Mesenchymal stem cell (in vitro differentiated cells and primary cell): ENCODE data around the gene EFCAB13.
A peak's percentile ranks its signal among the peaks of the same experiment; 100 is the strongest.

Experiments used
- DNase-seq: peaks from one replicate; pipeline ENCODE4 v3.0.0-alpha.2; 2013
- H2AFZ ChIP-seq: one replicate; pipeline ENCODE4 v1.6.1; 2013; ENCODE audit warnings: low read depth, mild to moderate bottlenecking, control low read depth, inconsistent platforms, low read length, moderate library complexity
- H2AK5ac ChIP-seq: 2 replicates; pipeline ENCODE4 v1.6.1; 2013; ENCODE audit warnings: low read length, moderate library complexity, mild to moderate bottlenecking, inconsistent platforms; ENCODE audit not compliant: severe bottlenecking
- H2BK120ac ChIP-seq: one replicate; pipeline ENCODE4 v1.6.1; 2013; ENCODE audit warnings: low read depth, mild to moderate bottlenecking, inconsistent platforms, low read length, moderate library complexity
- H2BK12ac ChIP-seq, 2 experiments: one replicate each; pipeline ENCODE4 v1.6.1; 2013; ENCODE audit warnings: inconsistent platforms in 2 of 2, low read length in 2 of 2, mild to moderate bottlenecking in 2 of 2, moderate library complexity in 2 of 2, control low read depth in 1 of 2
- H2BK15ac ChIP-seq: one replicate; pipeline ENCODE4 v1.6.1; 2013; ENCODE audit warnings: mild to moderate bottlenecking, low read depth, inconsistent platforms; ENCODE audit not compliant: poor library complexity, severe bottlenecking
- H2BK5ac ChIP-seq: 2 replicates; pipeline ENCODE4 v1.6.1; 2013; ENCODE audit warnings: low read depth, mild to moderate bottlenecking, low read length, control low read depth, inconsistent platforms; ENCODE audit not compliant: poor library complexity, severe bottlenecking
- H3K14ac ChIP-seq, 2 experiments: one replicate each; pipeline ENCODE4 v1.6.1; 2013; ENCODE audit warnings: inconsistent platforms in 2 of 2, low read length in 2 of 2, control low read depth in 1 of 2, mild to moderate bottlenecking in 1 of 2, moderate library complexity in 1 of 2
- H3K18ac ChIP-seq, 2 experiments: one replicate each; pipeline ENCODE4 v1.6.1; 2013; ENCODE audit warnings: inconsistent platforms in 2 of 2, low read length in 2 of 2, control low read depth in 1 of 2, low read depth in 1 of 2, mild to moderate bottlenecking in 1 of 2
- H3K23ac ChIP-seq, 2 experiments: one replicate each; pipeline ENCODE4 v1.6.1; 2013; ENCODE audit warnings: inconsistent platforms in 2 of 2, low read length in 2 of 2, mild to moderate bottlenecking in 2 of 2, moderate library complexity in 2 of 2, control low read depth in 1 of 2
- H3K27ac ChIP-seq: 2 replicates; pipeline ENCODE4 v1.5.1; 2013; ENCODE audit warnings: mild to moderate bottlenecking, moderate library complexity, low read length, control low read depth, inconsistent platforms; ENCODE audit not compliant: poor library complexity, severe bottlenecking
- H3K27me3 ChIP-seq, 2 experiments: 2 replicates each; pipeline versions ENCODE4 v1.6.1 to v1.7.0; 2013; ENCODE audit warnings: low read length in 2 of 2, mild to moderate bottlenecking in 2 of 2, moderate library complexity in 2 of 2, control low read depth in 1 of 2, inconsistent platforms in 1 of 2; ENCODE audit not compliant: control insufficient read depth in 1 of 2, insufficient read depth in 1 of 2
- H3K36me3 ChIP-seq, 2 experiments: 2 replicates each; pipeline versions ENCODE4 v1.6.1 to v1.7.0; 2013; ENCODE audit warnings: low read length in 2 of 2, control low read depth in 1 of 2, inconsistent platforms in 1 of 2, low read depth in 1 of 2, mild to moderate bottlenecking in 1 of 2; ENCODE audit not compliant: insufficient read depth in 2 of 2, control insufficient read depth in 1 of 2
- H3K4ac ChIP-seq, 2 experiments: one replicate each; pipeline ENCODE4 v1.6.1; 2013; ENCODE audit warnings: inconsistent platforms in 2 of 2, low read length in 2 of 2, mild to moderate bottlenecking in 2 of 2, moderate library complexity in 2 of 2, control low read depth in 1 of 2, low read depth in 1 of 2
- H3K4me1 ChIP-seq: 2 replicates; pipeline ENCODE4 v1.6.1; 2013; ENCODE audit warnings: low read depth, low read length, control low read depth; ENCODE audit not compliant: control insufficient read depth, insufficient read depth
- H3K4me2 ChIP-seq: 2 replicates; pipeline ENCODE4 v1.6.1; 2013; ENCODE audit warnings: low read length, mild to moderate bottlenecking, inconsistent platforms; ENCODE audit not compliant: poor library complexity, severe bottlenecking
- H3K4me3 ChIP-seq, 2 experiments: 2 replicates each; pipeline versions ENCODE4 v1.5.1 to v1.7.0; 2013; ENCODE audit warnings: low read length in 2 of 2, mild to moderate bottlenecking in 2 of 2, control low read depth in 1 of 2, low read depth in 1 of 2; ENCODE audit not compliant: insufficient read depth in 1 of 2
- H3K79me1 ChIP-seq: replicated peaks from 2 replicates; pipeline ENCODE4 v1.6.1; 2013; ENCODE audit warnings: mild to moderate bottlenecking, control low read depth, low read length, inconsistent platforms; ENCODE audit not compliant: poor library complexity, severe bottlenecking
- H3K9ac ChIP-seq: 2 replicates; pipeline ENCODE4 v1.7.0; 2013; ENCODE audit warnings: mild to moderate bottlenecking, low read length, moderate library complexity
- H3K9me3 ChIP-seq: 2 replicates; pipeline ENCODE4 v1.7.0; 2013; ENCODE audit warnings: mild to moderate bottlenecking, low read length; ENCODE audit not compliant: control insufficient read depth
- H4K8ac ChIP-seq: one replicate; pipeline ENCODE4 v1.6.1; 2013; ENCODE audit warnings: inconsistent platforms, mild to moderate bottlenecking, low read length, moderate library complexity
- H4K91ac ChIP-seq: one replicate; pipeline ENCODE4 v1.6.1; 2013; ENCODE audit warnings: mild to moderate bottlenecking, low read length, inconsistent platforms
- WGBS: methylation state at CpG from one replicate; pipeline ENCODE4 v1.1.7; 2013; ENCODE audit warnings: mixed read lengths; 5-methylcytosine and 5-hydroxymethylcytosine counted together

Gene EFCAB13

DNA sequence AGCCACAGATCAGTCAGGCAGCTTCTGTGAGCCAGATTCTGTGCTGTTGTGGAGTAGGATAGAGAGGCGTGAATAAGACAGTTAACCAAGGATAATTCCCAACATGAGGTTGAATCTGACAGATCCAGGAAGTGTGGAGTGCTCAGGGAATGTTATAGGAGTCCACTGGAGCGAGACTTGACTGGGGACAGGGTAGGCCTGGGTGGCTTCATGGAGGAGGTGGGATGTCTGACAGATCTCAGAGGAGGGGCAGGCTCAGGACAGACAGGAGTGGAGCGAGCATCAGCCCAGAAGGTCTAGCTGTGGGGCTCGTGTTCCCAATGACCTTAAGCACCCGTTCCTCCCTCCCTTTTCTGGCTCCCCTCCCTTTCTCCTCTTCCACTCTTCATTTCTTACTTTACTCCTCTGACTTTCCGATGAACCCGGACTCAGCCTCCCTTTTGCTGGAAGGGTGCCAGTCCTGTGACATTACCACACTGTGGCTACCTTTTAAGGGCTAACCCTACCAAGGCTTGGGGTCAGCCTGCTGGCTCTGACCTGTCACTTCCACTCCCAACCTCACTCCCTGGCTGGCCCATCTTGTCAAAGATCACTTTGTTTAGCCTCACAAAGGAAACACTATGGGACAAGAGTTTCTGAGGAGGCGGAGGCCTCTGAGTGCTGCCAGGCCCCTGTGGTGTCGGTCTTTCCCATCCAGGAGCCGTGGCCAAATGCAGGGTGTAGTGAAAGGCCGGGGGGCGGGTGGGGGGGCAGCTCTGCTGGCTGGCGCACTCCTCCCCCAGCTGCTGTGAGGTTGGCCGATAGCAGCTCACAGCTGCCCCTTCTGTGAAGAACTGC is 28.5 kb upstream of the EFCAB13 start:
- H4K8ac ChIP-seq: no peak overlapping the region
- H2BK120ac ChIP-seq: peak overlapping the region; percentile 35
- H2AK5ac ChIP-seq: peak overlapping the region; percentile 77
- no peak overlapping the region for H2BK5ac ChIP-seq
- peaks cover 20% of the 10 kb centered on the region for H3K79me1 ChIP-seq
- H3K4me3 ChIP-seq: no peak overlapping the region
- H3K4me1 ChIP-seq: peaks cover 21% of the 10 kb centered on the region
- no peak overlapping the region for H2BK15ac ChIP-seq
- H3K9me3 ChIP-seq: no peaks in the 10 kb centered on the region
- DNase-seq: no peak
- H3K4me2 ChIP-seq: no peak overlapping the region
- no peak overlapping the region for H4K91ac ChIP-seq
- H3K36me3 ChIP-seq: peaks cover 63 to 97% of the 10 kb centered on the region in 2 experiments
- H3K23ac ChIP-seq: no peak overlapping the region
- H2AFZ ChIP-seq: no peak overlapping the region
- H3K18ac ChIP-seq: no peak overlapping the region
- no peak overlapping the region for H3K14ac ChIP-seq
- no peak overlapping the region for H2BK12ac ChIP-seq
- H3K27me3 ChIP-seq: no peaks in the 10 kb centered on the region
- H3K27ac ChIP-seq: peak overlapping the region; percentile 0
- 94% methylated on average over 14 of the region's 14 CpGs for WGBS
- no peak overlapping the region for H3K4ac ChIP-seq
- no peak overlapping the region for H3K9ac ChIP-seq

DNA sequence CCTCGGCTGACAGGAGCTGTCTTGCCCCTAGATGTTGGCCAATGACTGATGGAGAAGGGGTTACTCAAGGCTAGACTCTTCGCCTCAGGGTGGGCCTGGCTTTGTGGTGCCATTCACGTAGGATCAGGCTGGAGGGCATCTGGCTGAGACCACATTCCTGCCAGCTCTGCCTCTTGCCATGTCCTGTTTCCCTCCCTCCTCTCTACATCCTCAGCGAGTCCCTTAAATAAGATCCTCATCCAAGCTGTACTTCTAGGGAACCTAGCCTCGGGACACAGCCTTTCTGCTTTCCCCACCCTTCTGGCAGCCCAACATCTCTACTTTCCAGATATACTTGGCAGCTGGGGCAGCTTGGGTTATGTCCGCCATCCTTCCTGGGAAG is 27.9 kb upstream of the EFCAB13 start:
- peaks cover 20% of the 10 kb centered on the region for H3K79me1 ChIP-seq
- no peak overlapping the region for H3K27ac ChIP-seq
- H2AFZ ChIP-seq: no peak overlapping the region
- peaks cover 62 to 97% of the 10 kb centered on the region in 2 experiments for H3K36me3 ChIP-seq
- H3K18ac ChIP-seq: no peak overlapping the region
- H3K14ac ChIP-seq: no peak overlapping the region
- no peak overlapping the region for H3K4ac ChIP-seq
- no peak overlapping the region for H4K91ac ChIP-seq
- H3K4me3 ChIP-seq: no peak overlapping the region
- no peak overlapping the region for H4K8ac ChIP-seq
- H3K9me3 ChIP-seq: no peaks in the 10 kb centered on the region
- H2BK15ac ChIP-seq: no peak overlapping the region
- peak overlapping the region; percentile 50 for H2AK5ac ChIP-seq
- 96% methylated on average over 6 of the region's 6 CpGs for WGBS
- no peak overlapping the region for H3K9ac ChIP-seq
- no peak overlapping the region for H3K23ac ChIP-seq
- H2BK120ac ChIP-seq: peak overlapping the region; percentile 35
- H3K4me2 ChIP-seq: no peak overlapping the region
- peaks cover 18% of the 10 kb centered on the region for H3K4me1 ChIP-seq
- H2BK12ac ChIP-seq: no peak overlapping the region
- H2BK5ac ChIP-seq: no peak overlapping the region
- no peaks in the 10 kb centered on the region for H3K27me3 ChIP-seq
- DNase-seq: no peak

DNA sequence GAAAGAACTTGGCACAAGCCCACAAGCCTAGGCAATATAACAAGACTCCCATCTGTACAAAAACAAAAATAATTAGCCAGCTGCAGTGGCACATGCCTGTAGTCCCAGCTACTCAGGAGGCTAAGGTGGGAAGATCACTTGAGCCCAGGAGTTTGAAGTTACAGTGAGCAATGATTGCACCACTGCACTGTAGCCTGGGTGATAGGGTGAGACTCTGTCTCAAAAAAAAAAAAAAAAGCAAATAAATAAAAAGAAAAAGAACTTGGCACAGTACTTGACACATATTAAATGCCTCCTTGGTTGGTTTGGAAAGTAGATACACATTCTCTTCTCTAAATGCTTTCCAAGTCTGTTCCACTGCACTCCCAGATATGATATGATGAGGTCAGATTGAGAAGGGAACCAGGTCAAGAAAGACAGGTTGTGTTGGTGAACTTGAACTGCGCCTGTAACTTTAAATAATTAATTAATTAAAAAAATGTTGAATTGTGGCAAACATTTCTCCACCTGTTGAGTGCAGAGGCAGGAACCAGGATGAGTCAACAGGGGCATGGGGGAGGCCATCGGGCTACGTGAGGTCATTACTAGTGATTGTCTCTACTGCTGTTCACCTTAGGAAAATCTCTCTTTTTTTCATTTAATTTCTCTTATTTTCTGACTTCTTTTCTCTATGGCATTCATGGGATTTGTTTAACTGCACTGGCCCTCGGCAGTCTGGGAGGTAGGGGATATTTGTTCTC is 25.9 kb upstream of the EFCAB13 start:
- no peak for DNase-seq
- H3K4ac ChIP-seq: no peak overlapping the region
- no peak overlapping the region for H4K8ac ChIP-seq
- peaks cover 4% of the 10 kb centered on the region for H3K9me3 ChIP-seq
- peaks cover 17% of the 10 kb centered on the region for H3K4me1 ChIP-seq
- no peak overlapping the region for H2AFZ ChIP-seq
- no peak overlapping the region for H2AK5ac ChIP-seq
- no peak overlapping the region for H2BK12ac ChIP-seq
- no peak overlapping the region for H2BK120ac ChIP-seq
- H4K91ac ChIP-seq: no peak overlapping the region
- H2BK5ac ChIP-seq: no peak overlapping the region
- no peak overlapping the region for H3K27ac ChIP-seq
- no peak overlapping the region for H3K4me3 ChIP-seq
- H3K23ac ChIP-seq: no peak overlapping the region
- H2BK15ac ChIP-seq: no peak overlapping the region
- H3K27me3 ChIP-seq: no peaks in the 10 kb centered on the region
- 92% methylated on average over 4 of the region's 4 CpGs for WGBS
- no peak overlapping the region for H3K9ac ChIP-seq
- no peak overlapping the region for H3K18ac ChIP-seq
- H3K79me1 ChIP-seq: peaks cover 18% of the 10 kb centered on the region
- peaks cover 61 to 97% of the 10 kb centered on the region in 2 experiments for H3K36me3 ChIP-seq
- no peak overlapping the region for H3K14ac ChIP-seq
- no peak overlapping the region for H3K4me2 ChIP-seq

DNA sequence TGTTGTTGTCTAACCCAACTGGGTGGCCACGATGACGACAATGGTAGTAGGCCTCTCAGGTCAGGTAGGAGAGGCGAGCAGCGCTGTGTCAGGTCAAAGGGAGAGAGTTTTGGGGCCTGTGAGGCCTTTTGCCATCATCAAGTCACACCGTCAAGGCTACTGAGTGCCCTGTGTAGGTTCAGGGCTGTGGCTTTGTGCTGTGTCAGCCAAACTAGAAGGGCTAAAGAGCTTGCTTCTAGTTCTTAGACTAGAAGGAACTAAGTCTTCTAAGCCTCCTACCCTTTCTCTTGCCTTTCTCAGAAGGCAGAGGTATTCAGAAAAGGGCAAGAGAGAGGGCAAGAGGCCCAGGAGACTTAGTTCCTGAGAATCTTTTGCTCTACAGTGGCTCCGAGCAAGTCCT is 25.0 kb upstream of the EFCAB13 start:
- H3K18ac ChIP-seq: no peak overlapping the region
- H3K36me3 ChIP-seq: peaks cover 67 to 97% of the 10 kb centered on the region in 2 experiments
- H2BK5ac ChIP-seq: no peak overlapping the region
- H3K4me2 ChIP-seq: no peak overlapping the region
- no peaks in the 10 kb centered on the region for H3K27me3 ChIP-seq
- H2BK12ac ChIP-seq: no peak overlapping the region
- peaks cover 4% of the 10 kb centered on the region for H3K9me3 ChIP-seq
- H3K4me1 ChIP-seq: peaks cover 17% of the 10 kb centered on the region
- no peak overlapping the region for H4K8ac ChIP-seq
- no peak overlapping the region for H3K23ac ChIP-seq
- peak overlapping the region; percentile 1 for H2AK5ac ChIP-seq
- no peak overlapping the region for H3K4ac ChIP-seq
- H3K4me3 ChIP-seq: no peak overlapping the region
- no peak overlapping the region for H2BK15ac ChIP-seq
- no peak for DNase-seq
- WGBS: 96% methylated on average over 6 of the region's 6 CpGs
- no peak overlapping the region for H3K27ac ChIP-seq
- peaks cover 20% of the 10 kb centered on the region for H3K79me1 ChIP-seq
- H4K91ac ChIP-seq: no peak overlapping the region
- no peak overlapping the region for H2AFZ ChIP-seq
- H3K9ac ChIP-seq: no peak overlapping the region
- H2BK120ac ChIP-seq: no peak overlapping the region
- H3K14ac ChIP-seq: no peak overlapping the region
